ENCODE data around the gene KRT7.
"Not testable (repeated sequence)": the region's sequence is repeated elsewhere in the genome, so short reads cannot be mapped to it uniquely, and the experiment has no call there.

Gene KRT7

GRCh38 chr12:52251367-52252051 lies 18.5 kb downstream of the KRT7 start:
- Histone ChIP-seq H3K9me3 (ENCODE audit: insufficient read depth, low read depth, low read length) (no peaks in the 10 kb centered on the region), H3K36me3 (ENCODE audit: insufficient read depth, low read length) (no peaks in the 10 kb centered on the region), H3K9ac (ENCODE audit: low read depth, low read length, poor library complexity, severe bottlenecking) (no peak overlapping the region), H2AFZ (ENCODE audit: low read length) (no peak overlapping the region), H3K27me3 (ENCODE audit: insufficient read depth, low read length, poor library complexity, severe bottlenecking) (no peaks in the 10 kb centered on the region), H3K9me2 (replicated peaks; ENCODE audit: low read depth, low read length) (no peaks in the 10 kb centered on the region), H3K4me3 (ENCODE audit: low read length, poor library complexity, severe bottlenecking) (no peak overlapping the region), H4K20me1 (ENCODE audit: insufficient read depth, low read length, poor library complexity, severe bottlenecking) (no peaks in the 10 kb centered on the region), H3K79me2 (ENCODE audit: insufficient read depth, low read length) (no peaks in the 10 kb centered on the region), H3F3A (ENCODE audit: low read depth) (no peaks in the 10 kb centered on the region), H3K4me1 (ENCODE audit: insufficient read depth, low read length, poor library complexity, severe bottlenecking) (no peaks in the 10 kb centered on the region), H3K4me2 (ENCODE audit: low read depth, low read length, poor library complexity, severe bottlenecking) (no peak overlapping the region)
- no peak for TF ChIP-seq EZH2phosphoT487 (IDR thresholded peaks at IDR 0.05; ENCODE audit: borderline replicate concordance)
- no peak for TF ChIP-seq CTCF (conservative IDR thresholded peaks at IDR 0.05; ENCODE audit: low read length)

- not testable (repeated sequence) for H4K20me1 ChIP-seq (ENCODE audit: insufficient read depth, low read length, poor library complexity, severe bottlenecking); H3K9me3 ChIP-seq (ENCODE audit: insufficient read depth, low read depth, low read length); H3K4me2 ChIP-seq (ENCODE audit: low read depth, low read length, poor library complexity, severe bottlenecking); H2AFZ ChIP-seq (ENCODE audit: low read length); H3K4me3 ChIP-seq (ENCODE audit: low read length, poor library complexity, severe bottlenecking); H3K79me2 ChIP-seq (ENCODE audit: insufficient read depth, low read length); H3F3A ChIP-seq (ENCODE audit: low read depth); H3K27me3 ChIP-seq (ENCODE audit: insufficient read depth, low read length, poor library complexity, severe bottlenecking); H3K9ac ChIP-seq (ENCODE audit: low read depth, low read length, poor library complexity, severe bottlenecking); H3K9me2 ChIP-seq (replicated peaks; ENCODE audit: low read depth, low read length); H3K36me3 ChIP-seq (ENCODE audit: insufficient read depth, low read length); H3K4me1 ChIP-seq (ENCODE audit: insufficient read depth, low read length, poor library complexity, severe bottlenecking)
- TF ChIP-seq CTCF (conservative IDR thresholded peaks at IDR 0.05; ENCODE audit: low read length) = peak; percentile 66
Observed at GRCh38 chr12:52252175-52252615, 19.2 kb downstream of the KRT7 start.

GRCh38 chr12:52252728-52253343 lies 19.8 kb downstream of the KRT7 start:
- H3K36me3 ChIP-seq (ENCODE audit: insufficient read depth, low read length) = no peaks in the 10 kb centered on the region
- no peak overlapping the region for H3K4me2 ChIP-seq (ENCODE audit: low read depth, low read length, poor library complexity, severe bottlenecking)
- no peaks in the 10 kb centered on the region for H4K20me1 ChIP-seq (ENCODE audit: insufficient read depth, low read length, poor library complexity, severe bottlenecking)
- H3K4me1 ChIP-seq (ENCODE audit: insufficient read depth, low read length, poor library complexity, severe bottlenecking) = no peaks in the 10 kb centered on the region
- H3K9ac ChIP-seq (ENCODE audit: low read depth, low read length, poor library complexity, severe bottlenecking) = no peak overlapping the region
- H2AFZ ChIP-seq (ENCODE audit: low read length) = no peak overlapping the region
- no peaks in the 10 kb centered on the region for H3K27me3 ChIP-seq (ENCODE audit: insufficient read depth, low read length, poor library complexity, severe bottlenecking)
- no peaks in the 10 kb centered on the region for H3K79me2 ChIP-seq (ENCODE audit: insufficient read depth, low read length)
- TF ChIP-seq EZH2phosphoT487 (IDR thresholded peaks at IDR 0.05; ENCODE audit: borderline replicate concordance) = no peak
- no peak for TF ChIP-seq CTCF (conservative IDR thresholded peaks at IDR 0.05; ENCODE audit: low read length)
- no peak overlapping the region for H3K4me3 ChIP-seq (ENCODE audit: low read length, poor library complexity, severe bottlenecking)
- no peaks in the 10 kb centered on the region for H3K9me2 ChIP-seq (replicated peaks; ENCODE audit: low read depth, low read length)
- no peaks in the 10 kb centered on the region for H3K9me3 ChIP-seq (ENCODE audit: insufficient read depth, low read depth, low read length)
- no peaks in the 10 kb centered on the region for H3F3A ChIP-seq (ENCODE audit: low read depth)

Measured in Loucy (cell line).